Panc1 (cell line): ENCODE measurements around the gene IL15.

Experiments
- CTCF ChIP-seq: fragments of 450-650 bp; IDR thresholded peaks from 2 replicates; pipeline ENCODE4 v1.5.1; 2017; ENCODE audit warnings: mild to moderate bottlenecking
- POLR2AphosphoS5 ChIP-seq: IDR thresholded peaks from 2 replicates; pipeline ENCODE4 v1.6.1; 2012; ENCODE audit warnings: mild to moderate bottlenecking, low read depth, low read length, moderate library complexity
- TF ChIP-seq, protein P1 (sequence below), 2 experiments: IDR thresholded peaks; 2 replicates each; pipeline ENCODE4 v1.6.1; 2011 to 2012; ENCODE audit warnings: low read depth in 2 of 2, control low read depth in 1 of 2, low read length in 1 of 2, mild to moderate bottlenecking in 1 of 2, moderate library complexity in 1 of 2; ENCODE audit not compliant: insufficient read depth in 1 of 2

DNA sequence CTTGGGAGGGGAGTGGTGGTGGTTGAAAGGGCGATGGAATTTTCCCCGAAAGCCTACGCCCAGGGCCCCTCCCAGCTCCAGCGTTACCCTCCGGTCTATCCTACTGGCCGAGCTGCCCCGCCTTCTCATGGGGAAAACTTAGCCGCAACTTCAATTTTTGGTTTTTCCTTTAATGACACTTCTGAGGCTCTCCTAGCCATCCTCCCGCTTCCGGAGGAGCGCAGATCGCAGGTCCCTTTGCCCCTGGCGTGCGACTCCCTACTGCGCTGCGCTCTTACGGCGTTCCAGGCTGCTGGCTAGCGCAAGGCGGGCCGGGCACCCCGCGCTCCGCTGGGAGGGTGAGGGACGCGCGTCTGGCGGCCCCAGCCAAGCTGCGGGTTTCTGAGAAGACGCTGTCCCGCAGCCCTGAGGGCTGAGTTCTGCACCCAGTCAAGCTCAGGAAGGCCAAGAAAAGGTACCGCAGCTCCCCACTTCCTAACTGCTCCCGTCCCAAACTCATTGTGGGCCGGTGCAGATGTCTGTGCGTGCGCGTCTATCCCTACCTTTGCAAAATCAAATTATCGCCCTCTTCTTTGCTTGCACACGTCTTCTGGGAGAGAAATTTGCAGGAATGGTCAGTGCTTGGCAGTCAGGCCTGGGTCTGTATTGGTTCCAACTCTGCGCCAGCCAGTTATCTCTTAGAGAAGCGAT lies 533 bp downstream of the IL15 start:
- no peak for TF ChIP-seq CTCF
- TF ChIP-seq, protein P1, sequence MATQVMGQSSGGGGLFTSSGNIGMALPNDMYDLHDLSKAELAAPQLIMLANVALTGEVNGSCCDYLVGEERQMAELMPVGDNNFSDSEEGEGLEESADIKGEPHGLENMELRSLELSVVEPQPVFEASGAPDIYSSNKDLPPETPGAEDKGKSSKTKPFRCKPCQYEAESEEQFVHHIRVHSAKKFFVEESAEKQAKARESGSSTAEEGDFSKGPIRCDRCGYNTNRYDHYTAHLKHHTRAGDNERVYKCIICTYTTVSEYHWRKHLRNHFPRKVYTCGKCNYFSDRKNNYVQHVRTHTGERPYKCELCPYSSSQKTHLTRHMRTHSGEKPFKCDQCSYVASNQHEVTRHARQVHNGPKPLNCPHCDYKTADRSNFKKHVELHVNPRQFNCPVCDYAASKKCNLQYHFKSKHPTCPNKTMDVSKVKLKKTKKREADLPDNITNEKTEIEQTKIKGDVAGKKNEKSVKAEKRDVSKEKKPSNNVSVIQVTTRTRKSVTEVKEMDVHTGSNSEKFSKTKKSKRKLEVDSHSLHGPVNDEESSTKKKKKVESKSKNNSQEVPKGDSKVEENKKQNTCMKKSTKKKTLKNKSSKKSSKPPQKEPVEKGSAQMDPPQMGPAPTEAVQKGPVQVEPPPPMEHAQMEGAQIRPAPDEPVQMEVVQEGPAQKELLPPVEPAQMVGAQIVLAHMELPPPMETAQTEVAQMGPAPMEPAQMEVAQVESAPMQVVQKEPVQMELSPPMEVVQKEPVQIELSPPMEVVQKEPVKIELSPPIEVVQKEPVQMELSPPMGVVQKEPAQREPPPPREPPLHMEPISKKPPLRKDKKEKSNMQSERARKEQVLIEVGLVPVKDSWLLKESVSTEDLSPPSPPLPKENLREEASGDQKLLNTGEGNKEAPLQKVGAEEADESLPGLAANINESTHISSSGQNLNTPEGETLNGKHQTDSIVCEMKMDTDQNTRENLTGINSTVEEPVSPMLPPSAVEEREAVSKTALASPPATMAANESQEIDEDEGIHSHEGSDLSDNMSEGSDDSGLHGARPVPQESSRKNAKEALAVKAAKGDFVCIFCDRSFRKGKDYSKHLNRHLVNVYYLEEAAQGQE (IDR thresholded peaks at IDR 0.05; ENCODE audit: insufficient read depth in 1 of 2, low read depth in 2 of 2, low read length in 1 of 2) = no peak
- no peak for TF ChIP-seq POLR2AphosphoS5
